ENCODE data around the gene RASL10A.

Gene RASL10A

DNA sequence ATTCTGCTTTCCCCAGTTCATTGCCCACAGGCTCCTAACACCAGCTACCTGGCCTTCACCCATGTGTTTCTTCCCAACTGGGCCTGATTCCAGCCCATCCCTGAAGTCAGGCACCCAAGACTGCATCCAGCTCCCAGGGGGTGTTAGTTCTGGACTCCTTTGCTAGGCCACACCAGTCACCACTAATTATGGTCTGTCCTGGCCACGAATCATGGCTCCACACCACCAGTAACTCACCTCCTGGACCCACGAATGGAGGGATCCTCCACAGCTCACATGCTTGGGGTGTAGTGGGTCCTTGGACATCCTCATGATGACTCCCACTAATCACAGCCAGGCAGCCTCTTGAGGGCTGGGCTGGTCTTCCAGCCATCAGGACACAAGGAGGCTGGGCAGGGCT lies 3.6 kb upstream of the RASL10A start:
- no peak for DNase-seq (ENCODE audit: low read depth)

DNA sequence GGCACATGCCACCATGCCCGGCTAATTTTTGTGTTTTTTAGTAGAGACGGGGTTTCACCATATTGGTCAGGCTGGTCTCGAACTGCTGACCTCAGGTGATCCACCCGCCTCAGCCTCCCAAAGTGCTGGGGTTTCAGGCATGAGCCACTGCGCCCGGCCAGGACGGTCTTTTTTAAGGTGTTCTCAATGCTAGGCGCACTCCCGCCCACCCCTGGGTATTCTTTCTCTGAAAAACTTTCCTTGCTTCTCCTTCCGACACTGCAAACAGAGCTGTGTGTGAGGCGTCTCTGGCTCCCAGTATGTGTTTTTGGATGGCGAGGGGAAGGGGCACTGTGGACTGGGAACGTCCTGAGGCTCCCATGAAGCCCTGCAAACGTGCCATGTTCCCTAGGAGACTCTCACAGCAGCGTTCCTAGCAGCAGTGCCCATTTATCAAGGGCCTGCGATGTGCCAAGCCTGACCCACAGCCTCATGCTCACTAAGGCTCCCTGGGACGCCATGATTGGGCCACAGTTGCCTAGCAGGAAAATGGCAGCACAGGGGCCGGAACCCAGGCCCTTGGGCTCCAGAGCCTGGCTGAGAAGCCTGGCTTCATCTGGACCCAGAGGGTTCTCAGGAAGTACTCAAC lies 2.4 kb upstream of the RASL10A start:
- no peak for DNase-seq (ENCODE audit: low read depth)

DNA sequence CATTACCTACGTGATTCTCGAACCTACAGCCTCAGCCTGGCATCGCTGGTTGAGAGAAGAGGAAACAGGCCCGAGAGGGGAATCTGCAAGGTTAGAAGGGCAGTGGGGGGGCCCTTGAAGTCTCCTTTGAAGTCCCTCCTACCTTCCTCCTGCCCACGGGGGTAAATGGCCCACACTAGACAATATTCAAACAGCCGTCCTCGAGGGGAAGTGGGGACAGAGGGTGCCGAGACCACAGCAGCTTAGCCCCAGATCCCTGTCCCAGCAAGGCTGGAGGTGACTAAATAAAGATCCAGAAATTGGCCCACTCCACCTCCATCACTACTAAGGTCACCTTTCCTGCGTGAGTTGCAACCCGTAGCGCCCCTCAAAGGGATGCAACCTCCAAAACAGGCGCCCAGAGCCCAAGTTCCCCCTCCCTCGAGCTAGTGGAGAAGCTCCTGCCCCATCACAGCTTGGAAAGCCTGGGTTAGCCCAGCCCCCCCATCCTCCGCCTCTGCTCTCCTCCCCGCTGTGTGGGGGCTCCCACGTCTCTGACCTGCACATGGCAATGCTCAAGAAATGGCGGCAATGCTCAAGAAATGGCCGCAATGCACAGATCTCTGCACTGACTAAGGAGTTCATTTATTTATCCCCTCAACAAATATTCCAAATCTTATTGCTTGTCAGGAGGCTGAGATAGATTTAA lies 788 bp upstream of the RASL10A start:
- DNase-seq (ENCODE audit: low read depth): no peak

DNA sequence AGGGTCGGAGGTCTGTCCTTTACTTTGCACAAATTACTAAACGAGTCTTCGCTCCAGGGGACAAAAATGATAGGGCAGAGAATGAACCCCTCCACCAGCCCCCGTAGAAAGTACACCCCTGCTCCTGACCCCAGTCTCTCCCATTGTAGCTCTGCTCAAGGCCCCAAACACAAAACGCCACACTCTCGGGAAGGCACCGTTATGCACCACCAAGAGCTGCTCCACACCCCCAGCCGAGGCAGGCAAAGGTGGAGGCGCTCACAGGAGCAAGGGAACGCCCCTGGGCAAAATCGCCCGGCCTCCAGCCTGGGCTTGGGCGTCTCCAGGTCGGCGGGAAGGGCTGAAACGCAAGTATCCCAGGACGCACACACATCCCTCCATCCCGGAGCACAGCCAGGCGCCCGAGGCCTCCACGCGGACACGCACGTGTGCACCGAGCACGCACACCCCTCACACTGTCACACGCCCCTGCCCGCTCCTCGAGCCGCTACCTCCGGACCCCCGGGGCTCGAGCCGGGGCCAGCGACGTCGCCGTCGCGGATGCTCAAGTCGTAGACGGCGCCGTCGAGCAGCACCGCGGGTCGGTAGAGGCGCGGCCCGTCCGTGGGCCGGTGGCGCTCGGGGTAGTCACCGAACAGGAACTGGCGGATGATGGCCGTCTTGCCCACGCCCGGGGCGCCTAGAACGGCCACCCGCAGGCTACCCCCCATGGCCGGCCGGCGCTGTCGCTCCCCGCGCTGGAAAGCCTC lies 786 bp downstream of the RASL10A start:
- no peak for DNase-seq (ENCODE audit: low read depth)

DNA sequence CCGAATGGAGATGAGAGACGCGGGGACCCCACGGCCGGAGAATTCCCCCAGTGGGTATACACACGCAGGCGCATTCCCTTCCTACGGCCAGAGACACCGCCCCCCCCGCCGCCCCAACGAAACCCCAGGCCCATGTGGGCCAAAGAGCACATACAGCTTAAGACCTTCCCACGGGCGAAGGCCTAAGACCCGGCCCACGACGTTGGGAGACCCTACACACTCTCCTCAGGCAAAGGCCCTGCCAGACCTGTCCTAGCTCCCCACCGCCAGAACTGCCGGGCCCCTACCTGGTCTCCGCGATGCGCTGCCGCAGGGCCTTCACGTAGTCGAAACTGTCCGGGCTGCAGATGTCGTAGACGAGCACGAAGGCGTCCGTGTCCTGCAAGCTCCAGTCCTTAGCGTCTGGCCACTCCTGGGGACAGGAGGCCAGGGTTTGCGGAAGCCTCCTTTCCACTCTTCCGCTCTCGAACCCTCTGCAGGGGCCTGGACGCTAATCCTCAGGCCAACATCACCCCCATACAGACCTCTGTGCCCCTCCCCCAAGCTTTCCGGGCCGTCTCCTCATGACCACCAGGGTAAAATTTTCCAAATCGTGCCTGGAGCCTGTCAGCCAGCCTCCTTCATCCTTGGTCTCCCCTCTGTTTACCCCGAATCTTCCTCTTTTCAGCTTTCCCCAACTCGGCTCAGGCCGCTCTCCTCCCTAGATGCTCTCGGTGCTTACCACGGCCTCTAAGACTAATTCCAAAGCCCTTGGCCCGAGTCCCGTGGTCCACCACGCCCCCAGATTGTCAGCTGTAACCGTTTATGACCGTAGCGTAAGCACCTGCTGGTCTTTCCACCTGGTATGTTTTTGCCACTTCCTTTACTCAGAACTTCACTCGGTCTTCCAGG lies 1.7 kb downstream of the RASL10A start:
- no peak for DNase-seq (ENCODE audit: low read depth)

DNA sequence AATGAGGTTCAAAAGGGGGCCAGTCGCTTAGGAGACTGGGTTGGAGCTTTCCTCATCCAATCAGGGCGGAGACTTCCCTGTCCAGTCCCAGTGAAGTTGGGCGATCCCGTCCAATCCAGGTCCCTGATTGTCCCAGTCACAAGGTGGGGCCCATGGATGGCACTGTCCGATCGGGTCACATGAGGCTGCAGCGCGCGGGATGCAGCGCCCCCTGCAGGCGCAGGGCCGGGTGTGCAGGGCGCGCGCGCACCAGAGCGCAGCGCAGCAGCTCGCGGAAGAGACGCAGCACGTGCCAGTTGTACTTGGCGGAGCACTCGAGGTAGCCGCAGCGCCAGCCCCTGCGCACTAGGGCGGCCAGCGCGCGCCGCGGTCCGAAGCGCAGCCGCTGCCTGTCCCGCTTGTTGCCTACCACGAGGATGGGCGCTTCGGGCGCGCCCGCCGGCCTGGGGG lies 2.3 kb downstream of the RASL10A start:
- no peak for DNase-seq (ENCODE audit: low read depth)

DNA sequence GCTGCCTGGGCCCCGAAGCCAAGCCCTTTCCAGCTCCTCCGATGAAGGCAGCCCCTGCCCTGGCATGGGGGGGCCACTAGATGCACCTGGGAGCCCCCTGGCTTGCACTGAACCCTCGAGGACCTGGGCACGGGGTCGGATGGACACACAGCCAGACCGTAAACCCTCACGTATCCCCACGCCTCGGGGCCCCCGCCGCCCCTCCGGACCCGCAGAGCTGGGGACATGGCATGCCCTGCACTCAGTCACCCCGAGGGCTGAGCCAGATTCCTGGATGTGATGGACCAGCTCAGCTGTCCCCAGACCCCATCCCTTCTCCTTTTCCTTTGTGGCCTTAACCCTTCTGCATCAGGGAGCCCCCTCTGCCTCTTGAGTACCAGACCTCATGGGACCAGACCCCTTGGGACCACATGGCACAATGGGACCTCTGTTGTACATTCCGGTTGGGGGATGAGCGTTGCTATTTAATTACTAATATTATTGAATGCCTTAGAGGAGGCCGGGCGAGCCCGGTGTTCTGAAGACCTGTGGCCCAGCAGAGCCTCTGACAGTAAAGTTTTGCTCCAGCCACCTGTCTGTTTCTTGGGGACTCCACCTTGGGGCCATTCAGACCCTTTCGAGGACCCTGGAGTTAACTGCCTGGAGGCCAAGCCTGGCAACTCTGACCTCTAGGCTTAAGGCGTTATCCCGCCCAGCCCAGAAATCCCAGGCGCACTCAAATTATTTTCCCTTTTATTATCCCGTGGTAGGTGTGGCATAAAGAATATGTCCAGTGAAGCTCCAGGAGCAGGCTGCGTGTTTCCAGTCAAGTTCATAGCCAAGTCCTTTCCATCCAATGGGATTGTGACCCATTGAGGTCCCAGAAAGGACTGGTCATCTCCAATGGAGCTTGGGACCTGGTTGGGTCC lies 3.0 kb downstream of the RASL10A start:
- DNase-seq (ENCODE audit: low read depth): no peak

DNA sequence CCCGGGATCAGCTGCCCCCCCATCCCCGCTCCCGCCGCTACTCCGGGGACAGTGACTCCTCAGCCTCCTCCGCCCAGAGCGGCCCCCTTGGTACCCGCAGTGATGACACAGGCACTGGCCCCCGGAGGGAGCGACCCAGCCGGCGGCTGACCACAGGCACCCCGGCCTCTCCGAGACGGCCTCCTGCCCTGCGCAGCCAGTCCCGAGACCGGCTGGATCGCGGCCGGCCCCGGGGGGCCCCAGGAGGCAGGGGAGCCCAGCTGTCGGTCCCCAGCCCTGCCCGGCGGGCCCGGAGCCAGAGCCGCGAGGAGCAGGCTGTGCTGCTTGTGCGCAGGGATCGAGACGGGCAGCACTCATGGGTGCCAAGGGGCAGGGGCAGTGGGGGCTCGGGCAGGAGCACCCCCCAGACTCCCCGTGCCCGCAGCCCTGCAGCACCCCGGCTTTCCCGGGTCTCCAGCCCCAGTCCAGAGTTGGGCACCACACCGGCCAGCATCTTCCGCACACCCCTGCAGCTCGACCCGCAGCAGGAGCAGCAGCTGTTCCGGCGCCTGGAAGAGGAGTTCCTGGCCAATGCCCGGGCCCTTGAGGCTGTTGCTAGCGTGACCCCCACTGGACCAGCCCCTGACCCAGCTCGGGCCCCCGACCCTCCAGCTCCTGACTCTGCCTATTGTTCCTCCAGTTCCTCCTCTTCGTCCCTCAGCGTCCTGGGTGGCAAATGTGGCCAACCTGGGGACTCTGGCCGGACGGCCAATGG lies 3.9 kb downstream of the RASL10A start:
- DNase-seq (ENCODE audit: low read depth): no peak

DNA sequence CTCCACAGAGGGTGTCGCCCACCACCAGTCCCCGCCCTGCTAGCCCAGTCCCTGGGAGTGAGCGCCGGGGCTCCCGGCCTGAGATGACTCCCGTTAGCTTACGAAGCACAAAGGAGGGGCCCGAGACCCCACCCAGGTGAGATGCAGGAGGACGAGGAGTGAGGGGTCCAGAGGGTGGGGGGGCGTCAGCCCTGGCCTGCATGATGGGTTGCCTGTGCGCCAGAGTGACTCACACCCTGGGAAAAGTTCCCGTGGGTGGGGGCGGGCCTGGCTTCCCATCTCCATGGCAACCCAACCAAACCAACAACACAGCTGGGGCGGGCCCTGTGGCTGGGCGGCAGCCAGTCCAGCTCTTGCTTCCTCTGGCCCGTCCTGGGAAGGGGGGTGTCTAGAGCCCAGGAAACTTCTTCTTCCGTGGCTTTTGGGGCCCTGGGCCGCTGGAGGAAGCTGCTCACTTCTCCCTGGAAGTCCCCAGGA lies 4.6 kb downstream of the RASL10A start:
- DNase-seq (ENCODE audit: low read depth): peak; percentile 35

DNA sequence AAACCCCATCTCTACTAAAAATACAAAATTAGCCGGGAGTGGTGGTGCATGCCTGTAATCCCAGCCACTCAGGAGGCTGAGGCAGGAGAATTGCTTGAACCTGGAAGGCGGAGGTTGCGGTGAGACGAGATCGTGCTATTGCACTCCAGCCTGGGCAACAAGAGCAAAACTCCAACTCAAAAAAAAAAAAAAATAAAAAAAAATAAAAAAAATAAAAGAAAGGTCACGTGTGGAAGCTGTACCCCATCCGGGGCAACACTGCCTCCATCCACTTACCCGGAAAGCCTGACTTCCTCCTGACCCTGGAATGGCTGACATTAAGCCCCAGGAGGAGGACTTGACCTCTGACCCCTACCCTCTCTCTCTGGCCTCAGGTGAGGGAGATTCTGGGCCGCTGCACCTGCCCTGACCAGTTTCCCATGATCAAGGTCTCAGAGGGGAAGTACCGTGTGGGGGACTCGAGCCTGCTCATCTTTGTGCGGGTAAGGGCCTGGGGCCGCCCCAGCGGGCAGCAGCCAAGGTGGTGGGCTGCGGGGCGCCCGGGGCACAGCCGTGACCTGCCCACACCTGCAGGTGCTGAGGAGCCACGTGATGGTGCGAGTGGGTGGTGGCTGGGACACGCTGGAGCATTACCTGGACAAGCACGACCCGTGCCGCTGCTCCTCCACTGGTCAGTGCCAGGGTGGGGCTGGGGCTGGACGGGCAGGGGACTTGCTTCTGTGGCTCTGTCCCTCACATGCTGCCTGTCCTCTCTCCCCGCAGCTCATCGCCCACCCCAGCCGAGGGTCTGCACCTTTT lies 5.2 kb downstream of the RASL10A start:
- DNase-seq (ENCODE audit: low read depth): no peak

DNA sequence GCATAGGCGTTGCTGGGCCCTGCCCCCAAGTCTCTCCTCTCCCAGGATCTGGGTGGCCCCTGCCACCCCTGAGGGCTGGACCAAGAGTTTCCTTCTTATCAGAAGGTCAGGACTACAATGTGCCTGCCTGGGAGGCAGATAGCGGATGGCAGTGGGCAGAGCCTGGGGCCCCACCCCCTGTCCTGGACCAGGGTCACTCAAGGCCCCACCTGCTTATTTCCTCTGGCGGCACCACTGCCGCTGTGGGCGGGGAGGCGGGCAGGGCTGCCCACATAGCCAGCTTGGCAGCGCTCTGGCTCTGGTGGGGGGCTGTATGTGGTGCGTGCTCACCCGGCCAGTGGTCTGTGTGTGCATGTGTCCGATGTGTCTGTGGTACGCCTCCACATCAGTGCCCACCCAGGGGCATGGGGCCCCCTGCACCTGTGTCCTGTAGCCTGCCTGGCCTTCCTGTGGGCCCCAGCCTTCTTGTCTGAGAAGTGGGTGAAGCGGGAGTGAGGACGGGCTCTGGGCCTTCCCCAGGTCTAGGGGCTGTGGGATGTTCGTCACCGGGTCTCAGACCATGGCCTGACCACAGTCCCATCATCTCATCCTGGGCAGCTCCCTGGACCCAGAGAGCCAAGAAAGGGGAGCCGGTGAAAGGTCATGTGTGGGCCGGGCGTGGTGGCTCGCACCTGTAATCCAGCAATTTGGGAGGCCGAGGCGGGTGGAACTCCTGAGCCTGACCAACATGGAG lies 6.0 kb downstream of the RASL10A start:
- DNase-seq (ENCODE audit: low read depth): no peak

DNA sequence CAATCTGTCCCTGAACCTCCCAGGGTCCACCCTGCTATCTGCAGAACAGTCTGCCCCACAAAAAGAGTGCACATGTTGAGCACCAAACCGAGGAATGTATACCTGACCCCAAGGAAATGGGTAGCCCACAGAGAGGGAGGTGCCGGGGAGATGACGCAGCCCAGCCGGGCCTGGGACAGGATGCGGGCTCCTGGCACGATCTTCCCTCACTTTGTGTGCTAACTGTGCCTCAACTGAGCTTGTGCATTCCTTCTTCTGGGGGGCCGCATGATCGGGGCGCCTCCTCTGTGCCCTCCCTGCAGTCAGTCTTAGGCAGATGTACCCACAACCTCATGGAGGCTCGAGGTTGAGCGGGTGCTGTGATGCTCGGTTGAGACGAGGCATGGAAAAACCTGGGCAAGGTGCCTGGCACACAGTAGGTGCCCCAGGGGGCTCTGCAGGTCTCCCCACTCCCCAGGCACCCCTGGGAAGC lies 6.7 kb downstream of the RASL10A start:
- DNase-seq (ENCODE audit: low read depth): no peak

DNA sequence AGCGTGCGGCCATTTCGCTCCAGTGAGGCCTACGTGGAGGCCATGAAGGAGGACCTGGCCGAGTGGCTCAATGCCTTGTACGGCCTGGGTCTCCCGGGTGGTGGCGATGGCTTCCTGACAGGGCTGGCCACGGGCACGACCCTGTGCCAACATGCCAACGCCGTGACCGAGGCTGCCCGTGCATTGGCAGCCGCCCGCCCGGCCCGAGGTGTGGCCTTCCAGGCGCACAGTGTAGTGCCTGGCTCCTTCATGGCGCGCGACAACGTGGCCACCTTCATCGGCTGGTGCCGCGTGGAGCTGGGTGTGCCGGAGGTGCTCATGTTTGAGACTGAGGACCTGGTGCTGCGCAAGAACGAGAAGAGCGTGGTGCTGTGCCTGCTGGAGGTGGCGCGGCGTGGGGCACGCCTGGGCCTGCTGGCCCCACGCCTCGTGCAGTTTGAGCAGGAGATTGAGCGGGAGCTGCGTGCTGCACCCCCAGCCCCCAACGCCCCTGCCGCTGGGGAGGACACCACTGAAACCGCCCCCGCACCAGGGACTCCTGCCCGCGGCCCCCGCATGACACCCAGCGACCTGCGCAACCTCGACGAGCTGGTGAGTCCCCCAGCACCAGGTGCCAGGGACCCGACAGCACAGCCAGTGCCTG lies 7.2 kb downstream of the RASL10A start:
- DNase-seq (ENCODE audit: low read depth): no peak

DNA sequence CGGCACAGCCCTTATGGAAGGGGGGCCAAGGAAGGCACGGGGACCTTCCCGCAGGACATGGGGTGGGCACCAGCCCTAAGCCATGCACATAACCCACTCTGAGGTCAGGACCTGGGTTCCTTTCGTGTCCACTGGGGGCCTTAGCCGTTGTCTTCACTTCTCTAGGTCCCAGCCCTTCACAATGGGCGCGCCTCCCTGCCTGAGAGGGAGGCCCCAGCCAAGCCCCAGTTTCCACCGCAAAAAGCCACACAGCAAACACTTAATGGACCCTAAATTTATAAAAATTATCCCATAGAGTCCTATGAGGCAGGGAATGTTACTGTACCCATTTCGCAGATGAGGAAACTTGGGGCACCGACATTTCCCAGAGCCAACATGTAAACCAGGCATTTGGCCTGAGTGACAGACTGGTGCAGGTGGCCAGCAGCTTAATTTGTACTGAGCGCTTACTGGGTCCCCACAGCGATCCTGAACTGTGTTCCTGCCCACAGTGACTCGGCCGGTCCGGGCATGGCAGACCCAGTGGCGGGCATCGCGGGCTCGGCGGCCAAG lies 7.8 kb downstream of the RASL10A start:
- no peak for DNase-seq (ENCODE audit: low read depth)

DNA sequence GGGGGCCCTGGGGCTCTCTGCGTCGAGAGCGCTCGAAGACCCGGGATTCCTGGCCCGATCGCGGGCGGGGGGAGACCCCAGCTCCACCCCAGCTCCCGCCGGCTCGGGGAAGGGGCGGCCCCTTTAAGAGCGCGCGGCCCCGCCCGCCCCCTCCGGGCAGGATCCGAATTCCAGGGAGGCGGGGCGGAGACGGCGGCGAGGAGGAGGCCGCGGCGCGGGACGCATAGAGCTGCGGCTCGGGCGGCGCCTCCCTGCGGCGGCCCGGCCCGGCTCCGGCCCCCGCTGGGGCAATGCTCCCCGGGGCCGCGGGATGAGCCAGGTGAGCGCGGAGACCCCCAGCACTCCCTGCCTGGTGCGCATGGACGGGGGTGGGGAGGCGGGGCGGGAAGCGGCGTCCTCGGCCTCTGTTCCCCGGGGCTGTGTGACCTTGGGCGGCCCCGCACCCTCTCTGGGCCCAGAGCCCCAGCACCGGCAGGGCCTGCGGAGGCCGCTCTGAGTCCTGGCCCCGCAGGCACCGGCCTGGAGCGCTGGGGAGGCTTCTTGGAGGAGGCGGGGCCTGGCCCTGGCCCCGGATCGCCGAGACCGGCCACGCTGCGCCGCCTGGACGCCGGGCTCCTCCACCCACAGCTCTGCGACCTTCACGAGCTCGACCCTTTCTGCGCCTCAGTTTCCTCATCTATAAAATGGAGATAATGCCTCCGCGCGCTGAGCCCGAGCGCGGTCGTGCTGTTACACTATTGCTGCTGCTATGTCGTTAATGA lies 8.5 kb downstream of the RASL10A start:
- DNase-seq (ENCODE audit: low read depth): no peak

DNA sequence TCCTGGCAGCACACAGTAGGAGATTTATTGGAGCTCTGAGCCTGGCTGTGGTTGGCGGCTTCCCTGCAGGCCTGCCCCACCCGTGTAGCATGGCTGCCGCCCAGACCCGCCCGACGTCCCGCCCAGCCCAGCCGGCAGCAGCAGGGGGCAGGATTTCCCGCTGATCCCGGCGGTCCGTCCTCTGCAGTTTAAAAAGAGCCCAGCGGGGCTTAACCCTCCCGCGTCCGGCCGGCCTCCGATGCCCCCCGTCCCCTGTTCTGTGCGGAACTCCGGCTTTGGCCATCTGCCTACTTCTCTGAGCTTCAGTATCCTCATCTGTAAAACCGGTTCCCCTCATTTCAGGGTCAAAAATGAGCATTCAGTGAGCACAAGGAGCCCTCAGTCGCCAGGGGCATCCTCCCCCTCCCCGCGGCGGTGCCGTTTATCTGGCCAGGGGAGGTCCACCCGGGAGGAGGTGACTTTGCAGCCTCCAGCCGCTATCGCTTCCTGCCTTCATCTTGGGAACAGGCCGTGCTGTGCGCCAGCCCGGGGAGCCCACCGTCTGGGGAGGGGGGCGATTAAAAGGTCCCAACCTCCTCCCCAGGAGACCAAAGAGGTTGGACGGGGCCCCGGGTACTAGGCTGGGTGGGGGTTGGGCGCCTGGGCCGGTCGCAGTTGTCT lies 9.2 kb downstream of the RASL10A start, which contains the start of gene GAS2L1:
TSS of gene GAS2L1 (plus strand) at position 476 of the 660 bp plus-strand sequence. CDS start 1,456 bp downstream, outside the sequence.
- no peak for DNase-seq (ENCODE audit: low read depth)

Data from stimulated activated CD8-positive, alpha-beta memory T cell treated with anti-CD3 and anti-CD28 coated beads, Interleukin-7, amount 100 ng/mL, for 24 hours (primary cell).